K562 (cell line): ENCODE results near the gene FIGLA. TPM values are rescaled to one million over a fixed set of nuclear protein-coding genes. Genes with fewer than 3 reads are reported as not detected.
A peak's percentile ranks its signal among the peaks of the same experiment; 100 is the strongest.

ENCODE experiments used
- CHCHD3 ChIP-seq: fragments of 250-450 bp; sonication (Bioruptor Pico); IDR thresholded peaks from 2 replicates; pipeline ENCODE4 v2.1.2; 2022; ENCODE audit warnings: mild to moderate bottlenecking
- FOXK1 ChIP-seq: sonication (generic); formaldehyde crosslinking; IDR thresholded peaks from 2 replicates; pipeline ENCODE4 v1.8.0; 2022; ENCODE audit warnings: missing genetic modification reagents, mild to moderate bottlenecking, borderline replicate concordance
- FOXO4 ChIP-seq: fragments of 450-650 bp; formaldehyde crosslinking; IDR thresholded peaks from 2 replicates; pipeline ENCODE4 v1.4.0; 2020; ENCODE audit warnings: mild to moderate bottlenecking, moderate library complexity
- JUNB ChIP-seq: fragments of 450-650 bp; formaldehyde crosslinking; conservative IDR thresholded peaks from 2 replicates; pipeline ENCODE4 v1.4.0; 2020; ENCODE audit warnings: mild to moderate bottlenecking
- LARP7 ChIP-seq: fragments of 450-650 bp; IDR thresholded peaks from 2 replicates; pipeline ENCODE4 v1.6.1; 2016
- MAZ ChIP-seq, 2 experiments: fragments of 450-650 bp in 1 of 2; sonication (generic) in 1 of 2; formaldehyde crosslinking; IDR thresholded peaks in 1 of 2; conservative IDR thresholded peaks in 1 of 2; 2 replicates each; pipeline versions ENCODE4 v1.4.0 to v1.5.0; 2020; ENCODE audit warnings: mild to moderate bottlenecking in 1 of 2, missing genetic modification reagents in 1 of 2
- MCM3 ChIP-seq: fragments of 450-650 bp; IDR thresholded peaks from 2 replicates; pipeline ENCODE4 v1.6.1; 2016
- MEF2A ChIP-seq: IDR thresholded peaks from 2 replicates; pipeline ENCODE4 v1.6.1; 2011; ENCODE audit warnings: low read depth, mild to moderate bottlenecking, low read length, moderate library complexity; ENCODE audit not compliant: control insufficient read depth
- NFIX ChIP-seq: fragments of 250-450 bp; sonication (Bioruptor Pico); IDR thresholded peaks from 2 replicates; pipeline ENCODE4 v1.4.0; 2020; ENCODE audit warnings: low read depth, mild to moderate bottlenecking, moderate library complexity
- POLR3A ChIP-seq: IDR thresholded peaks from 2 replicates; pipeline ENCODE4 v1.6.1; 2011; ENCODE audit warnings: borderline replicate concordance, mild to moderate bottlenecking, moderate library complexity; ENCODE audit not compliant: insufficient read length, insufficient read depth; ENCODE audit errors: extremely low read depth
- PREB ChIP-seq: sonication (generic); formaldehyde crosslinking; IDR thresholded peaks from 2 replicates; pipeline ENCODE4 v1.8.1; 2023; ENCODE audit warnings: mild to moderate bottlenecking, missing genetic modification reagents
- PTRF ChIP-seq: fragments of 450-650 bp; IDR thresholded peaks from 2 replicates; pipeline ENCODE4 v1.6.1; 2016; ENCODE audit warnings: mild to moderate bottlenecking, missing genetic modification characterization, missing compliant biosample characterization
- SLC30A9 ChIP-seq: fragments of 250-450 bp; sonication (Bioruptor Pico); IDR thresholded peaks from 2 replicates; pipeline ENCODE4 v1.8.0; 2022; ENCODE audit warnings: mild to moderate bottlenecking, moderate library complexity
- TGIF2 ChIP-seq: sonication (generic); formaldehyde crosslinking; IDR thresholded peaks from 2 replicates; pipeline ENCODE4 v1.8.1; 2022; ENCODE audit warnings: mild to moderate bottlenecking, missing genetic modification reagents, moderate library complexity
- WHSC1 ChIP-seq: IDR thresholded peaks from one replicate; pipeline ENCODE4 v1.6.1; 2012; ENCODE audit warnings: low read length, control low read depth, inconsistent platforms
- ZNF586 ChIP-seq: fragments of 450-650 bp; formaldehyde crosslinking; conservative IDR thresholded peaks from 2 replicates; pipeline ENCODE4 v1.4.0; 2020; ENCODE audit warnings: mild to moderate bottlenecking, moderate library complexity
- polyA plus RNA-seq, 8 experiments: library from polyadenylated mRNA; depleted of rRNA in 4 of 8; stranded (reverse) in 5 of 8; unstranded in 3 of 8; fragments of >200 nt; fragmentation: Nextera tagmentation in 2 of 8; fragmentation: Illumina TruSeq in 1 of 8; extraction: Ambion mirVana in 2 of 8; extraction: Trizol in 1 of 8; gene quantifications; 2 replicates each; pipeline versions ENCODE4 v1.2.1 to v1.2.3, GENCODE V29; 2011 to 2014; ENCODE audit warnings: inconsistent platforms in 1 of 8, missing spikeins in 1 of 8
- total RNA-seq, 7 experiments: library from RNA; depleted of rRNA in 6 of 7; stranded (reverse); fragments of >200 nt in 6 of 7; fragmentation: Illumina TruSeq in 2 of 7; extraction: Trizol in 2 of 7; gene quantifications; 2 replicates each; pipeline versions ENCODE4 v1.2.1 to v1.2.3, GENCODE V29; 2011 to 2021; ENCODE audit warnings: low replicate concordance in 1 of 7
- TF ChIP-seq, protein P1 (sequence below): fragments of 450-650 bp; formaldehyde crosslinking; IDR thresholded peaks from 2 replicates; pipeline ENCODE4 v1.4.0; 2022; ENCODE audit warnings: missing genetic modification characterization
- TF ChIP-seq, protein P2 (sequence below): fragments of 250-450 bp; sonication (Bioruptor Pico); IDR thresholded peaks from 2 replicates; pipeline ENCODE4 v1.8.0; 2022; ENCODE audit warnings: moderate library complexity, mild to moderate bottlenecking, inconsistent platforms

FIGLA gene
- total and polyA plus RNA-seq, 9 of the 15 experiments (the other 6 are each of a cell fraction or from before 2014, with no cell fraction given) = not detected

DNA sequence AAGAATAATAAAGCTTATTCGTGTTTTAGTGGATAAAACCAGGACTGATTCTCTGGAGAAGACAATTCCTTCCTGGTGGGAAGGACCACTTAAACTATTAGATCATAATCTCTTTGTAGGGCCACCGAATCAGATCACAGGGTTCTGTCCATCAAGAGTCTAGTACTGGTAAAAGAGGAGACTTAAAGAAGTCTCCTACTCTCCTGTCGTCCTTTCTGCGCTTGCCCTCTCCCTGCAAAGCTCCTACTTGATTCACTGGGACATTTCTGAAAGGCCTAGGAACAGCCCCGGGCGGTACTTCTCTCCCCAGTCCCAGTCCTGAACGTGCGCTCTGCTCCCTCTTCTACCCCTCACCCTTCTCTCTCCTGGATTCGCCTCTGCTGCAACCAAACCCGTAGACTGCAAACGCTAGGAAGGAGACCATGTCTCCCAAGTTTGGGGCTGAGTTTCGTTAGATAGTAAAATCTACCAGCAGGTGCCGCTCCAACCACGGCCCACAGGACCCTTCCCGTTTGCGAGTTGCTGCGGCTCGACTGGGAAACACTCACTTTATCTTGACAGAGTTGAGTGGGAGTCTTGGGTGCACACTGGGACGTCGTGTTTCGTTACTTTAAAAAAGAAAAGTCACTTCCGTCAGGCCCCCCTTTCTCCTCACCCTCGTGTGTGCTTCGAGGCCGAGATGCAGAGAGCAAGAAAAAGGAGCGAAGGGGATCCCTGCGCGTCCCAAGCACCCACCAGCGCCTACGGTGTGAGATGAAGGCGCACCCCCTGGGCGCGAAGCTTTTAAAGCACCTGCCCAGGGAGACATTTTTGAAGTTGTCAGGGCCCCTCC, 923 bp downstream of the FIGLA start (continued):
- TF ChIP-seq FOXO4 (CRISPR knock-in tag) = no peak
- peak in 1 of 2 experiments; percentile 31; a peak in 1 of 4 replicates for TF ChIP-seq MAZ (CRISPR knock-in tag; conservative IDR thresholded peaks at IDR 0.05 in 1 of 2, IDR thresholded peaks at IDR 0.05 in 1 of 2)
- TF ChIP-seq SLC30A9 (CRISPR knock-in tag) = no peak
- TF ChIP-seq JUNB (CRISPR knock-in tag) = no peak
- TF ChIP-seq, protein P1, sequence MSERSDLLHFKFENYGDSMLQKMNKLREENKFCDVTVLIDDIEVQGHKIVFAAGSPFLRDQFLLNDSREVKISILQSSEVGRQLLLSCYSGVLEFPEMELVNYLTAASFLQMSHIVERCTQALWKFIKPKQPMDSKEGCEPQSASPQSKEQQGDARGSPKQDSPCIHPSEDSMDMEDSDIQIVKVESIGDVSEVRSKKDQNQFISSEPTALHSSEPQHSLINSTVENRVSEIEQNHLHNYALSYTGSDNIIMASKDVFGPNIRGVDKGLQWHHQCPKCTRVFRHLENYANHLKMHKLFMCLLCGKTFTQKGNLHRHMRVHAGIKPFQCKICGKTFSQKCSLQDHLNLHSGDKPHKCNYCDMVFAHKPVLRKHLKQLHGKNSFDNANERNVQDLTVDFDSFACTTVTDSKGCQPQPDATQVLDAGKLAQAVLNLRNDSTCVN (CRISPR knock-in tag) = no peak
- TF ChIP-seq LARP7 = no peak
- TF ChIP-seq, protein P2, sequence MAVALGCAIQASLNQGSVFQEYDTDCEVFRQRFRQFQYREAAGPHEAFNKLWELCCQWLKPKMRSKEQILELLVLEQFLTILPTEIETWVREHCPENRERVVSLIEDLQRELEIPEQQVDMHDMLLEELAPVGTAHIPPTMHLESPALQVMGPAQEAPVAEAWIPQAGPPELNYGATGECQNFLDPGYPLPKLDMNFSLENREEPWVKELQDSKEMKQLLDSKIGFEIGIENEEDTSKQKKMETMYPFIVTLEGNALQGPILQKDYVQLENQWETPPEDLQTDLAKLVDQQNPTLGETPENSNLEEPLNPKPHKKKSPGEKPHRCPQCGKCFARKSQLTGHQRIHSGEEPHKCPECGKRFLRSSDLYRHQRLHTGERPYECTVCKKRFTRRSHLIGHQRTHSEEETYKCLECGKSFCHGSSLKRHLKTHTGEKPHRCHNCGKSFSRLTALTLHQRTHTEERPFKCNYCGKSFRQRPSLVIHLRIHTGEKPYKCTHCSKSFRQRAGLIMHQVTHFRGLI = no peak
- TF ChIP-seq TGIF2 = no peak
- no peak for TF ChIP-seq WHSC1
- no peak for TF ChIP-seq CHCHD3 (CRISPR knock-in tag)
- no peak for TF ChIP-seq NFIX (CRISPR knock-in tag)
- no peak for TF ChIP-seq ZNF586 (CRISPR knock-in tag)
- no peak for TF ChIP-seq PTRF (tag)
- no peak for TF ChIP-seq PREB (CRISPR knock-in tag)
- no peak for TF ChIP-seq FOXK1 (CRISPR knock-in tag)
- TF ChIP-seq POLR3A = no peak
- no peak for TF ChIP-seq MEF2A
- TF ChIP-seq MCM3 = no peak
